HepG2 (cell line): ENCODE data around the gene EPHA5. TPM values are rescaled to one million over a fixed set of nuclear protein-coding genes. Genes with fewer than 3 reads are reported as not detected.

Experiments
- ATAC-seq: fragments of 200-7000 bp; cut with Tn5 transposase; 3 replicates; pipeline ENCODE4 v1.9.1; 2020; ENCODE audit warnings: mild to moderate bottlenecking, moderate library complexity
- BruUV-seq: library from RNA; stranded (reverse); fragments of 400-500 nt; replicated peaks from 2 replicates; lab custom pipeline; 2021; lab: Mats Ljungman, UMichigan
- CTCF ChIA-PET: fragments of 300-600 bp; formaldehyde crosslinking; extraction: SDS; loops from one replicate; lab custom pipeline; 2021; ENCODE audit warnings: low total read pairs, inconsistent platforms, low intra/inter-chr PET ratio; lab: Yijun Ruan, JAX
- POLR2A ChIA-PET: fragments of 350-600 bp; sonication (Branson Sonifier 250); formaldehyde crosslinking; loops from one replicate; lab custom pipeline; 2020; ENCODE audit warnings: antibody characterized with exemption, inconsistent platforms; lab: Yijun Ruan, JAX
- DNase-seq: peaks from one replicate; pipeline ENCODE4 v3.0.0-alpha.2; 2015; ENCODE audit warnings: low spot score
- FAIRE-seq: peaks from 3 replicates; lab custom pipeline; 2011; peaks lifted over from hg19 to GRCh38; lab: Jason Lieb, UNC
- H2AFZ ChIP-seq: one replicate; pipeline ENCODE4 v1.6.1; 2011; ENCODE audit warnings: low read length, inconsistent platforms
- H3K27ac ChIP-seq: fragments of 300-600 bp; 3 replicates; pipeline ENCODE4 v1.8.0; 2011; ENCODE audit warnings: mixed run types, mild to moderate bottlenecking, mixed read lengths, low read length, inconsistent platforms; ENCODE audit not compliant: insufficient read depth; ENCODE audit errors: extremely low read length
- H3K27me3 ChIP-seq, 2 experiments: fragments of 200-600 bp in 1 of 2; 2 replicates in 1 of 2; 3 replicates in 1 of 2; pipeline versions ENCODE4 v1.6.0 to v1.8.0; 2011; ENCODE audit warnings: low read length in 2 of 2, mild to moderate bottlenecking in 2 of 2, moderate library complexity in 2 of 2, inconsistent platforms in 1 of 2; ENCODE audit not compliant: insufficient read depth in 2 of 2, control insufficient read depth in 1 of 2
- H3K36me3 ChIP-seq, 2 experiments: fragments of 200-600 bp in 1 of 2; replicated peaks in 1 of 2; 2 replicates in 1 of 2; 3 replicates in 1 of 2; pipeline versions ENCODE4 v1.5.1 to v1.8.0; 2011; ENCODE audit warnings: low read length in 2 of 2, inconsistent platforms in 1 of 2; ENCODE audit not compliant: insufficient read depth in 2 of 2, control insufficient read depth in 1 of 2
- H3K4me1 ChIP-seq: 2 replicates; pipeline ENCODE4 v1.5.1; 2012; ENCODE audit warnings: low read length, inconsistent platforms; ENCODE audit not compliant: insufficient read depth
- H3K4me2 ChIP-seq: 2 replicates; pipeline ENCODE4 v1.6.0; 2011; ENCODE audit warnings: low read depth, low read length, inconsistent platforms
- H3K4me3 ChIP-seq, 3 experiments: fragments of 200-600 bp in 1 of 3; sonication (generic), shearing (Covaris generic) in 1 of 3; replicated peaks in 1 of 3; 2 replicates each; pipeline ENCODE4 v1.5.1; 2011 to 2016; ENCODE audit warnings: low read length in 3 of 3, inconsistent platforms in 2 of 3, low read depth in 2 of 3, mild to moderate bottlenecking in 2 of 3, control low read depth in 1 of 3, mixed read lengths in 1 of 3; ENCODE audit not compliant: insufficient read depth in 1 of 3
- H3K79me2 ChIP-seq: one replicate; pipeline ENCODE4 v1.6.1; 2011; ENCODE audit warnings: low read length, inconsistent platforms; ENCODE audit not compliant: insufficient read depth
- H3K9ac ChIP-seq: 2 replicates; pipeline ENCODE4 v1.6.0; 2011; ENCODE audit warnings: mild to moderate bottlenecking, low read depth, low read length, inconsistent platforms; ENCODE audit not compliant: insufficient read depth
- H3K9me3 ChIP-seq: 2 replicates; pipeline ENCODE4 v1.5.1; 2012; ENCODE audit warnings: mild to moderate bottlenecking, low read length
- H4K20me1 ChIP-seq: 2 replicates; pipeline ENCODE4 v1.6.0; 2011; ENCODE audit warnings: inconsistent platforms, mild to moderate bottlenecking, low read length, moderate library complexity; ENCODE audit not compliant: insufficient read depth
- AHR ChIP-seq: IDR thresholded peaks from 2 replicates; pipeline ENCODE4 v1.6.1; 2018; ENCODE audit warnings: missing genetic modification reagents, missing compliant biosample characterization
- JARID2 ChIP-seq: sonication (generic); formaldehyde crosslinking; IDR thresholded peaks from 2 replicates; pipeline ENCODE4 v1.8.1; 2023; ENCODE audit warnings: missing genetic modification reagents, inconsistent platforms; ENCODE audit not compliant: insufficient replicate concordance
- KDM6A ChIP-seq: IDR thresholded peaks from 2 replicates; pipeline ENCODE4 v1.6.1; 2016; ENCODE audit warnings: low read depth
- MAFF ChIP-seq: IDR thresholded peaks from 2 replicates; pipeline ENCODE4 v1.6.1; 2011; ENCODE audit warnings: low read depth, low read length, improper control_type of control experiment
- MAFK ChIP-seq, 2 experiments: IDR thresholded peaks in 1 of 2; conservative IDR thresholded peaks in 1 of 2; 2 replicates each; pipeline ENCODE4 v1.6.1; 2011; ENCODE audit warnings: improper control_type of control experiment in 2 of 2, low read length in 2 of 2
- MED13 ChIP-seq: sonication (generic); formaldehyde crosslinking; IDR thresholded peaks from 2 replicates; pipeline ENCODE4 v1.5.0; 2020; ENCODE audit warnings: missing genetic modification reagents
- MLLT10 ChIP-seq: sonication (generic); formaldehyde crosslinking; IDR thresholded peaks from 2 replicates; pipeline ENCODE4 v1.4.0; 2020; ENCODE audit warnings: missing genetic modification reagents
- NR3C1 ChIP-seq: sonication (generic); formaldehyde crosslinking; IDR thresholded peaks from 2 replicates; pipeline ENCODE4 v1.4.0; 2020; ENCODE audit warnings: missing genetic modification reagents
- PAX8 ChIP-seq: sonication (generic); formaldehyde crosslinking; IDR thresholded peaks from 2 replicates; pipeline ENCODE4 v1.8.0; 2022; ENCODE audit warnings: mild to moderate bottlenecking, missing genetic modification reagents, borderline replicate concordance
- ZNF430 ChIP-seq: sonication (generic); formaldehyde crosslinking; IDR thresholded peaks from 2 replicates; pipeline ENCODE4 v1.9.0; 2021; ENCODE audit warnings: mild to moderate bottlenecking, missing genetic modification reagents
- ZNF607 ChIP-seq: sonication (generic); formaldehyde crosslinking; IDR thresholded peaks from 2 replicates; pipeline ENCODE4 v1.5.1; 2020; ENCODE audit warnings: missing genetic modification reagents, mild to moderate bottlenecking, borderline replicate concordance
- ZSCAN22 ChIP-seq: sonication (generic); formaldehyde crosslinking; IDR thresholded peaks from 2 replicates; pipeline ENCODE4 v1.4.0; 2020; ENCODE audit warnings: mild to moderate bottlenecking, missing genetic modification reagents
- ZSCAN25 ChIP-seq: sonication (generic); formaldehyde crosslinking; IDR thresholded peaks from 2 replicates; pipeline ENCODE4 v1.8.0; 2022; ENCODE audit warnings: mild to moderate bottlenecking, missing genetic modification reagents
- WGBS: methylation state at CpG from one replicate; pipeline ENCODE4 v1.1.6; 2017; ENCODE audit warnings: low lambda C conversion rate; 5-methylcytosine and 5-hydroxymethylcytosine counted together
- in situ Hi-C: cut with HindIII; loops from 2 replicates; pipeline ENCODE4 v1.10.0; 2017; ENCODE audit warnings: low pct_unique_long_range_greater_than_20kb; ENCODE audit not compliant: extremely low pct_ligation_motif_present
- intact Hi-C: fragments of 100-400 bp; cut with micrococcal nuclease; formaldehyde crosslinking; loops from one replicate; pipeline ENCODE4 v1.10.0; 2022; ENCODE audit not compliant: unreplicated experiment
- polyA plus RNA-seq, 8 experiments: library from polyadenylated mRNA; depleted of rRNA in 3 of 8; stranded (reverse) in 7 of 8; unstranded in 1 of 8; fragments of >200 nt; fragmentation: Illumina TruSeq in 4 of 8; extraction: Trizol in 4 of 8; gene quantifications; 2 replicates each; pipeline versions ENCODE4 v1.2.1 to v1.2.3, GENCODE V29; 2011 to 2016; ENCODE audit warnings: low read depth in 4 of 8, missing spikeins in 1 of 8, mixed read lengths in 1 of 8; ENCODE audit not compliant: insufficient read depth in 1 of 8
- total RNA-seq, 5 experiments: library from RNA; depleted of rRNA; stranded (reverse); fragments of >200 nt; fragmentation: Illumina TruSeq; extraction: Trizol; gene quantifications; 2 replicates each; pipeline ENCODE4 v1.2.3, GENCODE V29; 2016; ENCODE audit warnings: low read depth in 1 of 5
- TF ChIP-seq, protein P1 (sequence below): sonication (generic); formaldehyde crosslinking; conservative IDR thresholded peaks from 2 replicates; pipeline ENCODE4 v1.4.0; 2020; ENCODE audit warnings: missing genetic modification reagents
- TF ChIP-seq, protein P2 (sequence below): sonication (generic); formaldehyde crosslinking; IDR thresholded peaks from 2 replicates; pipeline ENCODE4 v1.4.0; 2020; ENCODE audit warnings: mild to moderate bottlenecking, low read depth, missing genetic modification reagents

The EPHA5 gene
- total and polyA plus RNA-seq, 2 of the 13 experiments (the other 11 are each of a cell fraction or from before 2014, with no cell fraction given): not detected

DNA sequence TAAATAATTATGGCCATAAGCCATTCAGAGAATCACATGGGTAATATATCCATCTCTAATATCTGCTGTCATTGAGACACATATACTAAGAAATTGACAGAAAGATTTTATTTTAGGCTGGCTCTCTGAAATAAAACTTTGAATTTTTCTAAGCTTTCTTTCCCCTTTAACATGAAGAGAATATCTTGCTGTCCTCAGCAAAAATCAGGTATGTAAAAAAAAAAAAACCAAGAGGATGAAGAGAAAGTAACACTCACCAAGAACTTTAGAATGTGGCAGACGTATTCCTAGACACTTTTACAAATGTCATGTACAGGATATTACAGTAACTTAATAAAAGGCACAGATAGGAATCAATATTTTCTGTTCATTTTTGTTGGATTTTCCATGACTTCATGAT is 65.8 kb downstream of the EPHA5 start:
- H3K27me3 ChIP-seq: no peaks in the 10 kb centered on the region
- BruUV-seq: no TSS peak
- ChIA-PET CTCF (no interaction called here), POLR2A (no interaction called here)
- no peak overlapping the region for H3K4me2 ChIP-seq
- H3K36me3 ChIP-seq: no peaks in the 10 kb centered on the region
- no peak overlapping the region for H2AFZ ChIP-seq
- no peaks in the 10 kb centered on the region for H4K20me1 ChIP-seq
- TF ChIP-seq, protein P1, sequence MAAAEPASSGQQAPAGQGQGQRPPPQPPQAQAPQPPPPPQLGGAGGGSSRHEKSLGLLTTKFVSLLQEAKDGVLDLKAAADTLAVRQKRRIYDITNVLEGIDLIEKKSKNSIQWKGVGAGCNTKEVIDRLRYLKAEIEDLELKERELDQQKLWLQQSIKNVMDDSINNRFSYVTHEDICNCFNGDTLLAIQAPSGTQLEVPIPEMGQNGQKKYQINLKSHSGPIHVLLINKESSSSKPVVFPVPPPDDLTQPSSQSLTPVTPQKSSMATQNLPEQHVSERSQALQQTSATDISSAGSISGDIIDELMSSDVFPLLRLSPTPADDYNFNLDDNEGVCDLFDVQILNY: no peak
- TF ChIP-seq KDM6A (CRISPR knock-in tag) (no peak), ZSCAN22 (CRISPR knock-in tag) (no peak), AHR (no peak), JARID2 (no peak), ZNF430 (CRISPR knock-in tag) (no peak), ZSCAN25 (CRISPR knock-in tag) (no peak), MED13 (CRISPR knock-in tag) (no peak), MAFF (0 out of 2 replicates have a peak, but pooled peaks have one; percentile 26), ZNF607 (CRISPR knock-in tag) (no peak), MLLT10 (no peak), PAX8 (CRISPR knock-in tag) (no peak), NR3C1 (CRISPR knock-in tag) (no peak), MAFK (conservative IDR thresholded peaks at IDR 0.05 in 1 of 2, IDR thresholded peaks at IDR 0.05 in 1 of 2; ENCODE audit: low read length in 2 of 2) (peak in 1 of 2 experiments; percentile 57; a peak in 3 of 4 replicates)
- TF ChIP-seq, protein P2, sequence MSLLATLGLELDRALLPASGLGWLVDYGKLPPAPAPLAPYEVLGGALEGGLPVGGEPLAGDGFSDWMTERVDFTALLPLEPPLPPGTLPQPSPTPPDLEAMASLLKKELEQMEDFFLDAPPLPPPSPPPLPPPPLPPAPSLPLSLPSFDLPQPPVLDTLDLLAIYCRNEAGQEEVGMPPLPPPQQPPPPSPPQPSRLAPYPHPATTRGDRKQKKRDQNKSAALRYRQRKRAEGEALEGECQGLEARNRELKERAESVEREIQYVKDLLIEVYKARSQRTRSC (CRISPR knock-in tag): no peak
- no peak overlapping the region for H3K27ac ChIP-seq
- intact Hi-C loops (no loop called here), in situ Hi-C loops (no loop called here)
- DNase-seq (no peak), FAIRE-seq (no peak), ATAC-seq (no peak)
- no peaks in the 10 kb centered on the region for H3K4me1 ChIP-seq
- 3% methylated on average over 1 of the region's 1 CpG for whole genome bisulfite sequencing
- H3K79me2 ChIP-seq: no peaks in the 10 kb centered on the region
- no peak overlapping the region for H3K9ac ChIP-seq
- no peak overlapping the region for H3K4me3 ChIP-seq
- no peaks in the 10 kb centered on the region for H3K9me3 ChIP-seq
